COLO829 (cell line): Measurements from ENCODE around the gene SPEF1.
"Not testable (repeated sequence)": the region's sequence is repeated elsewhere in the genome, so short reads cannot be mapped to it uniquely, and the experiment has no call there.

ENCODE experiments used
- DNase-seq: peaks from one replicate; pipeline ENCODE4 v3.0.0; 2012; ENCODE audit warnings: low spot score

The SPEF1 gene

GRCh38 chr20:3781153-3781910 is at the start of gene SPEF1:
SPEF1 (minus strand) TSS chr20:3781448; CDS start chr20:3781287, 161 bp downstream.
- peak; percentile 100 for DNase-seq

- DNase-seq = not testable (repeated sequence)
Observed at GRCh38 chr20:3829891-3830290, 48.6 kb upstream of the SPEF1 start.

GRCh38 chr20:3828798-3829197 is 47.5 kb upstream of the SPEF1 start:
- DNase-seq = no peak

- DNase-seq = no peak
Observed at GRCh38 chr20:3826420-3826819, 45.2 kb upstream of the SPEF1 start.

DNA sequence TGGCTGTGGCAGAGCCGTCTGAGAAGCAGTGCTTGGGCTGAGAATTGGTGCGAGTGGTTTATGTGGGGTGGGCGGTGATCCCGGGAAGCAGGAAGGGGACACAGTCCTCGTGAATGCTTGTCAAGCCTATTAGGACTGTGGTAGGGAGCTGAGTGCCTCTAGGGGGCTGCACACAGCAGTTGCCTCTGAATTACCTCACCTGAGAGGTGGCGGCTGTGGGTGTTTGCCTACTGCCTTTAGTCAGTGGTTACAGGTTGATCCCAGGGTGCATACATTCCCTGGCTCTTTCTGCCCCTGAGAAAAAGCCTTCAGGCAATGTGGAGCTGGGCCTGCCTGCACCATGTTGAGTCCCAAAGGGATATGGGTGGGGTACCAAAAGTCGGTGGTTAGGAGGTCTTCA is 44.3 kb upstream of the SPEF1 start:
- no peak for DNase-seq

- DNase-seq = no peak
Observed at GRCh38 chr20:3823881-3824280, 42.6 kb upstream of the SPEF1 start.

DNA sequence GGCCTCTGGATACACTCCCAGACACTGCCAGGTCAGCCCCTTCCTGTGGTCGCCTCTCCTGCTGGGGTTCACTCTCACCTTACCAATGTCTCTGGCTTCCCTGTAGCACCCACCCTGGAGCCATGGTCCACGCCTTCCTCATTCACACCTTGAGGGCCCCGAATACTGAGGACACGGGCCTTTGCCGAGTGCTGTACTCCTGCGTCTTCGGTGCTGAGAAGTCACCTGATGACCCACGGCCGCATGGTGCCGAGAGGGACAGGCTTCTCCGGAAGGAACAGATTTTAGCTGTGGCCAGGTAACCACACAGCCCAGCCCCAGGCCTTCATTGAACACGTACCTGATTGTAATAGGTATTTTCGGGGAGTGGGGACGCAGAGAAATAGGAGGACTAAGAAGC is 40.7 kb upstream of the SPEF1 start:
- no peak for DNase-seq

DNA sequence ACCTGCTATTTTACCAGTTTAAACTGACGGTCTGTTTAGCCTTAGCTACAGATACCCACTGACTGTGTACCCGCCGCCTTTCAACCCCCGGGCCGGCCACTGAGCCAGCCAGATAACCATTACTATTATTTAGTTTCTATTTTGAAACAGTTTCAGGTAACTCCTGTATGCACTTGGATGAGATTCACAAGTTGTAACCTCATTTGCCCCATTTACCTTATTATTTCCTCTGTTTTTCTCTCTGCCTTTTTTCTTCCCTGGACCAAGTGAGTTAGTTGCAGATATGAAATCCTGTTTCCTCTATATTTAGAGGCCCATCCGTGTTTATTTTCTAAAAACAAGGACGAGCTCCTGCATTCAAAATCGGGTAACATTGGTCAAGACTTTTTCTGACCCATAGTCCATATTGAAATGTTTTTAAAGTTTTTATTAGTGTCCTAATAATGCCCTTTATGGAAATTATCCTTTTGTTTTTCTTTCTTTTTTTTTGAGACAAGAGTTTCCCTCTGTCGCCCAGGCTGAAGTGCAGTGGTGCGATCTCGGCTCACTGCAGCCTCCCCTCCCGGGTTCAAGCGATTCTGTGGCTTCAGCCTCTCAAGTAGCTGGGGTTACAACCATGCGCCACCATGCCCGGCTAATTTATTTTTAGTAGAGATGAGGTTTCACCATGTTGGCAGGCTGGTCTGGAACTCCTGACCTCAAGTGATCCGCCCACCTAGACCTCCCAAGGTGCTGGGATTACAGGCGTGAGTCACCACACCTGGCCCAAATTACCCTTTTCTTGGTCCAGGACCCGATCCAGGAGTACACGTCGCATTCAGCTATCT is 39.9 kb upstream of the SPEF1 start:
- no peak for DNase-seq

GRCh38 chr20:3820048-3820900 is 39.0 kb upstream of the SPEF1 start, which contains the start of gene AP5S1:
AP5S1 (plus strand) TSS chr20:3820547; CDS start chr20:3822118, 1,571 bp downstream.
- DNase-seq = peak; percentile 87

DNA sequence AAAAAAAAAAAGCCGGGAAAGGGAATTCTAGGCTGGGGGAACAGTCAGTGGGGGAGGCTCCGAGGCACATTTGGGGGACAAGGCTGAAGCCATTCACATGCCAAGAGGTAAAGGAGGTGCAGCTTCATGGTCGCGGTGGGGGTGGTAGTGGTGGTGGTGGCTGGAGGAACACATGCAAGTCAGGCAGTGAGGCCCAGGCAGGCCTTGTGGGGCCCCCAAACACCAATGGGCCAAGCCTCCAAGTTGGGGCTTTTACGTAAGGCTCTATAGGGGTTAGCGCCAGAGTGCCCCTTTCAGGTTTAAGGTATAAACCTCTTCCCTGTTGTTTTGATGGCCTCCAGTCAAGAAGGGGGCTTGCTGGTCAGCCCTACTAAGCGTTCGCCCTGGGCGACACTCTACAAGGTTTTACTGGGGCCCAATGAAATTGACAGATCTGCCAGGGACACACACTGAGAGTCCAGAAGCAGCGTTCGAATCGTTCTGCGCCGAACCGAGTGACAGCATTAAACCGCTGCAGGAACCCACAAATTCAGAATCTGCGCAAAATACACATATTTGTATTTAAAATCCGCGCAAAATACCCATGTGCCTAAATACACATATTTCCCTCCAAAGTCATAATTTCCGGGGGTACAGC is 38.3 kb upstream of the SPEF1 start:
- DNase-seq = no peak

DNA sequence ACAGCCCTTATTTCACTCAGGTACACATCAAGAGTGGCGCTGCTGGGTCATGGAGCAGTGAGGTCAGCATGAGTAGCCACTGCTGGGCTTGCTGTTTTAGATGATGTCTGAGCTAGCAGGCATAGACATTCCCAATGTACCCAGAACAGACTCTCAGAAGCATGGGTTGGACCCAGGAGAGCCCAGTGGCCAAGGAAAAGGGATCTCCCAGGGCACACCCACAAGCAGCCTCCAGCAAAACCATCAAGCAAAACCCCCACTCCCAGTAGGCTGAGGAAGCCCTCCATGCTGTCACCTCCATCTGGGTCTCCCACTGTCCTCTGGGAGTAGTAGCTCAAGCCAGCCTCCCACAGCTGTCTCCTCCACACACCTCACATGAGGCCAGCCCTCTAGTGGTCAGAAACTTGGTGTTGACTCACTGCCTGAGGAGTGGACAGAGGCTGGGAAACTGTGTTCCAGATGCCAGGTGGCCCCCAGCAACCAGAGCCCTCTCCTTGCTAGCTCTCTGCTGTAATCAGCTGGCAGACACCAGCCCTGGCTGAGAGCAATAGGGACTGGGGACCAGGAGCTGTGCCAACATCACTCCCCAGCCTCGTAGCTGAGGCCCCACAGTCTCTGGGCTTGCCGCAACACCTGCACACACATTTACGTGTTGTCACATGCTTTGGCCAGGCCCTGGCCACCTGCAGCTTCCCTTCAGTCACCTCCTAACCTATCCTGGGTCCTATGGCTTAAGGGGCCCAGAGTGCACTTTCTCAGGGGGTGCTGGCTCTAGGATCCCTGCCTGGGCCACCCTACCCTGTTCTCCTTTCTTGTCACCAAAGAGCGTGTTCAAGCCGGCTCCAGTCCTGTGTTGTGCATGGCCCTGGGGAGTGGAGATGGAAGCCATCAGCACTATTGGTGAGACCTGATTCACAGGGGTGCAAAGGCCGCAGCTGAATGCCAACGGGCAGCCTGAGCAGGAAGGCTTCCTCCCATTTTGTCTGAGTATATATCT is 37.2 kb upstream of the SPEF1 start:
- DNase-seq = peak; percentile 69

DNA sequence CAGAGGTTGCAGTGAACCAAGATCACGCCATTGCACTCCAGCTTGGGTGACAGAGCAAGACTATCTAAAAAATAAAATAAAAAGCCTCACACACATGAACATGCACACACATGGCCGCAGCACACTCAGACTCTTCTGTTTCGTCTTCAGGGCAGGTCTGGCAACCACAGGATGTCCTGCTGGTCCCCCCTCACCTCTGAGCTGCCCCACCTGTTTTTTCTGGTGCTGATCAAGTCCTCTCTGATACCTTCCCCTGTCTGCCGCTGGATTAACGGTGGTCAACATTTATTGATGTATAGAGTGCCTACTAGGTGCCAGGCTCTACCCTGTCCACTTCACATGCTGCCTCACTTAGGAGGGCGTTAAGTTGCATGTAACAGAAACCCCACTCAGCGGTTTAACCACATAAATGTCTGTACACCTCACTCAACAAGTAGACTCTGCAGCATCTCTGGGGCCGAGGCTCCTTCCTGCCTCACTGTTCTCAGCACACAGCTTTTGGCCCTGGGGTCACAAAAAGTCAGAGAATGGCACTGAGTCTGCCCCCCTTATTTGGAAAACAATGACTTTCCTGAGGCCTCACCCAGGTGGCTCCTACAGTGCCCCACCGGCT is 34.6 kb upstream of the SPEF1 start:
- DNase-seq = no peak

DNA sequence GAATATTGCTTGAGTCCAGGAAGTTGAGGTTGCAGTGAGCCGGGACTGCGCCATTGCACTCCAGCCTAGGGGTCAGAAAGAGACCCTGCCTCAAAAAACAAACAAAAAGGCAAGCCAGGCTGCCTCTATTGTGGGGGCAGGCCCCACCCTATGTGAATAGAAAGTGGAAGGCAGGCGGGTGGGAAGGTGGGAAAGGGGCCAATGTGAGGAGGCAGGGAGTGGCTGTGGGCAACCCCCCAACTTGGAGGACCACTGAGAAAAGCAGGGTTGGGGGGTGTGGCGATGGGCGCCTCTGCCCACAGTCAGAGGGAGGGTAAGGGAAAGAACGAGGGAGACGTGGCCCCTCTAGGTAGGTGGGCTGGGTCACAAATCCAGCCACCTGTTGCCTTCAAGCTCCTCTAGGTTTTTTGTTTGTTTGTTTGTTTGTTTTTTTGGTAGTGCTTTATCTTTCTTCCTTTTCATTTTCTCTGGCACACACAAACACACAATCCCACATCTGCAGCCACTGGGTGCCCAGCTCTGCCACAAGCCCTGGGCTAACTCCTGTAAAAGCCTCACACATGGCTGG is 33.8 kb upstream of the SPEF1 start:
- no peak for DNase-seq

DNA sequence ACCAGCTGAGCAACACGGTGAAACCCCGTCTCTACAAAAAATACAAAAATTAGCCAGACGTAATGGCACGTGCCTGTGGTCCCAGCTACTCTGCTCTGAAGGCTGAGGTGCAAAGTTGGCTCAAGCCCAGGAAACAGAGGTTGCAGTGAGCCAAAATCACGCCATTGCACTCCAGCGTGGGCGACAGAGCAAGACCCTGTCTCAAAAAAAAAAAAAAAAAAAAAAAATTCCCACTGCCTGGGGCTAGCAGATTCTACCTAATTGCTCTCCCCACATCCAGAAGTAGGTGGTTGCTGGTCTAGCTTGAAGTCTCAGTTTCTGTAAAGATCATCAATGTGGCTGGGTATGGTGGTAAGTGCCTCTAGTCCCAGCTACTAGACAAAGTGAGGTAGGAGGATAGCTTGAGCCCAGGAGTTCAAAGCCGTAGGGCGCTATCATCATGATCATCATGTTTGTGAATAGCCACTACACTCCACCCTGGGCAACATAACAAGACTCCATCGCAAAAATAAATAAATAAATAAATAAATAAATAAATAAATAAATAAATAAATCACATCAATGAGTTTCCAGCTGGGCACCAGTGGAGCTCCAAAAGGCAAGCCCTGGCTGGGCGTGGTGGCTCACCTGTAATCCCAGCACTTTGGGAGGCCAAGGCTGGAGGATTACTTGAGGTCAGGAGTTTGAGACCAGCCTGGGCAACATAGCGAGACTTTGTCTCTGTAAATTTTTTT is 32.8 kb upstream of the SPEF1 start:
- DNase-seq = no peak

DNA sequence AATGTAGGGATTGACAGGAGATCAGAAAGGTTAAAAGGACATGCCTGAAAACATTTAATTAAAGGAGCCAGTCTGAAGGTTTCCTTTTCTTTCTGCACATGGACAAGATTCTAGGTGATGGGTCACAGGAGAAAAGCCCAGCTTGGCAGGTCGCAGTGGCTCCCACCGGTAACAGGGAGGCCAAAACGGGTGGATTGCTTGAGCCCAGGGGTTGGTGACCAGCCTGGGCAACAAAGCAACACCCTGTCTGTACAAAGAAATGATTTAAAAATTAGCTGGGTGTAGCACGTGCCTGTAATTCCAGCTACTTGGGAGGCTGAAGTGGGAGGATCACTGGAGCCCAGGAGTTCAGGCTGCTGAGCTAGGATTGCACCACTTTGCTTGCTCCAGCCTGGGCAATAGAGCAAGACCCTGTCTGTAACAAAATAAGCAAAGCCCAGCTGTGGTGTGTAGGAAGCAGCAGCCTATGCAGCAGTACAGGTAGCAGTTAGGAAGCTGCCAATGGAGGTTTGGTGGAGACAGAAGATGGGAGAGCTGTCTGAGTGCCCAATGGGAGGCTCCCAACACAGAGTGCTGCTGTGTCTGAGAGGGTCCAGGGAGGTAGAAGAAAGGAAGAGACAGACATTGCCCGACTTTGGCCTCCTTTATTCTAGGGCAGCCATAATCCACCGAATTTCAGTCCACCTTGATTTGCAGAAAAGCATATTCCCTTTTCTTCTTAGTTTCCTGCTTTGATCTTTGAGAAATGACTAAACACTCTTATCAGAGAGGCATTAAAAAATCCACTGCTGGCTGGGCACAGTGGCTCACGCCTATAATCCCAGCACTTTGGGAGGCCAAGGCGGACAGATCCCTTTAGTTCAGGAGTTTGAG is 32.0 kb upstream of the SPEF1 start:
- no peak for DNase-seq

DNA sequence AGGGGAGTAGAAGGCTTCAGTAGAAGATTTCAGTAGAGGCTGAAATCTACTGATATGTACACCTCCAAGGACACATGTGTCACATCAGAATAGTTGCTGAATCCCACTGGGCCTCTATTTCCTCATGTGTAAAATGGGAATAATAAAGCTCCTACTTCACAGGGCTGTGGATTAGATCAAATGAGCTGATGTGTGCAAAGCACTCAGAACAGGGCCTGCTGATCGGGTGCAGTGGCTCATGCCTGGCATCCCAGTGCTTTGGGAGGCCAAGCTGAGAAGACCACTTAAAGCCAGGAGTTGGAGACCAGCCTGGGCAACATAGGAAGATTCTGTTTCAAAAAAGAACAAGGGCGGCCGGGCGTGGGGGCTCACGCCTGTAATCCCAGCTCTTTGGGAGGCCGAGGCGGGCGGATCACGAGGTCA is 31.0 kb upstream of the SPEF1 start:
- no peak for DNase-seq

DNA sequence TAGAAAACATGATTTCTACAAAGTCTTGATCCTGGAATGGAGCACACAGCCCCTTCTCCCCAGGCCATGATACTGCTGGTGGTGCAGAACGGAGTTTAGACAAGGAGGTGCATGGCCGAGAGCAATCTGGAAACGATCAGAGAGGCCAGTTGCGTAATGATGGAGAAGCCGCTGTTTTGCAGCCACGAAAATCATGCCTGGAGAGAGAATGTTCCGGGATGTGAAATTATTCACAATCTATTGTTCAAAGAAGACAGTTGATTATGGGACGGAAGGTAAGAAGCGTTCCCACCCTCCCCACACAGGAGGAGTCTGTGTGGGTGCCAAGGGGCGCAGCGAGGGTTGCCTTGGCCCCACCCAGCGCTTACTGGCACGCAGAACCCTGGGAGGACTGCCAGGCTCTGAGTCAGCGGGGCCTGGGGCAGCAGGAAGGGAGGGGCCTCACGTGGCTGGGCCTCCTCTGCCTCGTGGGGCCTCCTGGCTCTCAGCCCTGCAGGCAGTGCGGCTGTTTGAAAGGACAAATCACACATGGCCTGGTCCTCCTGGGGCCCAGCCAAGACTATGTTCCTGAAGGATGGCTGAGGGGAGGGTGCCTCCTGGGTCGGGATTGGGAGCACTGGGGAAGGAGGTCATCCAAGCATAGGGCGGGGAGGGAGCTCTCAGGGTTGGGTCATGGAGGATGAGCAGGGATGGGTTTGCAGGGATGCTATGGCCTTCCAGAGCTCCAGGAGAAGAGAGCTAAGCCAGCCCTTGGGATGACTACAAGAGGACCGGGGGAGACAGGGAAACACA is 30.4 kb upstream of the SPEF1 start:
- peak; percentile 97 for DNase-seq
